Left ventricle myocardium superior (tissue), 1 donor: Measurements from ENCODE around the gene DDX6. TPM values are rescaled to one million over a fixed set of nuclear protein-coding genes. Genes with fewer than 3 reads are reported as not detected.
"Not testable (repeated sequence)": the region's sequence is repeated elsewhere in the genome, so short reads cannot be mapped to it uniquely, and the experiment has no call there.

ENCODE experiments used
- ATAC-seq: fragments of 200-7000 bp; cut with Tn5 transposase; one replicate; pipeline ENCODE4 v1.9.1; 2020; ENCODE audit warnings: mild to moderate bottlenecking, moderate library complexity
- DNase-seq: peaks from one replicate; pipeline ENCODE4 v3.0.0-alpha.2; 2020
- intact Hi-C: fragments of 100-400 bp; cut with micrococcal nuclease; formaldehyde crosslinking; loops from one replicate; pipeline ENCODE4 v1.11.0; 2022
- total RNA-seq: library from RNA; stranded (reverse); fragmentation: NEBNext Ultra II Directional; extraction: Animal tissue kit (Norgen Biotek cat#: 25700); gene quantifications from one replicate; pipeline ENCODE4 v1.2.1, GENCODE V29; 2021
- donor health status: DM: no; HTN: yes; CAD: no; lungs with severe emphysema.

Gene DDX6
- total RNA-seq, 1 donor from 2014 or later = 126 TPM

DNA sequence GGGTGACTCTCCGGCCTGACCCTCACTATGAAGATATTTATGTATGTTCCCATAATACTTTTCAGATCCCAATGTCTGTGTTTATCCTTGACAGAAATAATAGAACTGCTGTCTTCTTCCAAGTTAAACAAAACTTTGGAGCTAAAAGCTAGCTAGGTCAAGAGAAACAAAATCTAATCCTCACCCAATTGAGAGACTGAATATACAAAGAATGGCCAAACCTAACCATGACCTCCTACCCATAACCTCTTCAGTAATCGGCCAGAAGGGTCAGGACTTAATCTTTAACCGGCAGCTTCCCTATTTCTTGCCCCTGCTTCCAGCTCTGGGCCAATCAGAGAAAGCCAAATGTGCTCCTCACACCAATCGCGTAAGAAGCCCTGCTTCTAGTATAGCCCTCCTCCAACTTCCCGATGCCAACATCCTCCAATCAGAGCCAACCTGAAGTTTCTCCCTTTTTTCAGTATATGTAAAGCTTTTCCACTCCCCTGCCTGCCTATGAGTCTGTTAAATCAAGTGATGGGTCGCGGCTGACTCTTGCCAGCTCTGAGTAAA is 1.7 kb upstream of the DDX6 start:
- ATAC-seq (peak; percentile 56), DNase-seq (peak; percentile 38)
- intact Hi-C loops = no loop called here

DNA sequence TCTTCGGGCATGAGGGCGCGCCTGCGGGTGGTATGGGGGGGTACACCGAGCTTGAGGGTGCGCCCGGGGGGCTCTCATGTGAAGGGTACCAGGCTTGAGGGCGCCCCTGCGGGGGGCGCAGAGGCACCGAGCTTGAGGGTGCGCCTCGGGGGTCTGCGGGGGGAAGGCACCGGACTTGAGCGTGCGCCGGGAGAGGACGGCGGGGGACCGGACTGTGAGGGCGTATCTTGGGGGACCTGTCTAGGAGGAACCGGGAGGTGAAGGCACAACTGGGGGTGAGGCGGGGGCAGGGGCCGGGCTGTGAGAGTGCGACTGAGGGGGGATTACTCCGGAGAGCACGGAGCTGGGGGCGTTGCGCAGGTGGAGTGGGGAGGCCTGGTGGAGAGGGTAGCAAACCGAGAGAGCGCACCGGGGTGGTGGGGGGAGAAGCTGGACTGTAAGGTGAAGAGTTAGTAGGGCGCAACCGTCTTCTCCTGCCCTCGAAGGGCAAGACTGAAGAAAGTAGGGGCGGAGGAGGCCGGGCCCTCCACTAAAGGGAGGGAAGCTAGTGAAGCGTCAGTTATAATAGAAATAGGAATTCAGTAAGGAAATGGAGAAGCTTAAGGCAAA is 1.1 kb upstream of the DDX6 start:
- intact Hi-C loops = no loop called here
- ATAC-seq (peak; percentile 2), DNase-seq (no peak)

DNA sequence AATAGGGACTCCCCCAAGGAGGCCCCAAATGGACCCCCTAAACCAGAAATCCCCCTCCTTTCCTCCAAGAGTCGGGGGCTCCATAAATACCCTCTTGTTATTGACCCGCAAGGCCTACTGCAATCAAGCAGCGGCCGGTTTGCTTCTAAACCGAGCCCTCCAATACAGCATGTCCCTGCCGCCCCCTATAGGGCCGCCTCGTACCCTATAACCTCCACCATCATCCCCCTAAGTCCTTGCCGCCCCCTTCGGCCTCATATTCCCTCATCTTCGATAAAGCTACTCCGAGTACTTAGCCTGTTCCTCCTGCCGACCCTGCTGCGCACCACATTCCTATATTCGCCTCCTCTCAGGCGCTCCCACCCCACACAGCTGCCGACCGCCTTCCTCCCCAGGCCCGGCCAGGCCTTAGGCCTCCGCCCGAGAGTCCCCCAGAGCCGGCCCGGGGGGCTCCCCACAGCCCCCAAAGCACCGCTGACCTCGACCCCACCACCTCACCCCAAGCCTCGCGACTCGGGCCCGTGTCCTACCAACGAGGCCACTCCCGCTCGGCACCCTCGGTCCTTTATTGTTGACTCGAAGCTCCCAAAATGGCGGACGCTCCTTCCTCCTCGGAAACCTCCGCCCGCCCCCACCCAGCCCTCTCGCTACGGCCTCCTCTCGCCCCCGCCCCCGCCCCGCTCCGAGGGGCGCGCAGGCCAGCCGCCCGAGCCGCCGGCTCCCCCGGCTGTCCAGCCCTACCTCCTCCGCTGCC is 430 bp downstream of the DDX6 start:
- ATAC-seq (peak; percentile 64), DNase-seq (peak; percentile 67)
- intact Hi-C loops = no loop called here

DNA sequence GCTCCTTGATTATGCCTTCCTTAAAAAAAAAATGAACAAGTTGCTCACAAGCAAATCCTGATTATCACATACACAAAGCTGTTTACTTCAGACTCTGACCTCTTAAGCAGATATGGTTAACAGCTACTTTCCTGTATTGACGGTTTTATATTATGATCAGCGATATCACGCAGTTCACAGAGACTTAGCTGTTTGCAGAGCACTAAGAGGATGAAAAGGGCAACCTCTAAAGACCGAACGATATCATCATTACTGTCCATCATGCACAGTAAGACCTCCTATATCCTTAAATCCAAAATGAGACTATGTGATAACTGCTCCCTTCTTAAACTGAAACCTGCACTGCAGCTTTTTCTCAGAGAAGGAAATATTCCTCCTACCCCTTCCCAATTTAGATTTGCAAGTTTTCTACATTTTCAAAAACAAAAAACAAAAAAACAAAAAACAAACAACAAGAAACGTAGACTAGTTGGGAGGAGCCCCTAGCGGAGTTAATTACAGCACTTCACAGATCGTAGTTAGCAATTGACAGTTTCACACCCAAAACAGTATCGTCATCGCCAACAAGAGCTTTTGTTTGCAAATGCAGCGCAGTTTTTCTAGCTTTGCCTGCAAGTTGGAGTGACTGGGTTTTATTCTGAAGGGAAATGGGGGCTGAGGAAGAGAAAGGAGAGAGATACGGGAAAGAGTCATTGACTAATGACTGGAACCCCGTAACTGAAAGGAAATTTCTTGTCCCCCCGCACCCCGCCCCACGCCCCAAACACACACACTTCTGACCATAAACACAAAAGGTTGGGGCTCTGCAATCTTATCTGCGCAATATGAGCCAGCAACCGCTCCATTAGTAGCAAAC is 1.2 kb downstream of the DDX6 start:
- ATAC-seq (no peak), DNase-seq (no peak)
- intact Hi-C loops = no loop called here

DNA sequence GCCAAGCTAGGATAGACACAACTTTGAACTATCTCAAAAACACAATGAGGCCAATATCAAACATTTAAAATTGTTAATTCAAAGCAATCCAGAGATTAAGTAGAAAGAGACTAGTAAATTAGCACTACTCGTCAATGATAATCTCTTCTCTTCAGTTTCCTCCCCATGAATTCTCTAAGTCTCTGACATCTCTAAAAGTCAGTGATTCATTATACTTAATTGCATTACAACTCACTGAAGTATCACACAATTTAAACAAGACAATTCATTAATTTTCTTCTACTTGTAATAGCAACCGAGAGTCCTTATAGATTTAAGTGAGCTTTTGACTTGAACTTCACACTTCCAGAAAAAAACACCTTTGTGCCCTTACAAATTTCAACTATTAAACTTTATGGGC is 4.3 kb downstream of the DDX6 start:
- intact Hi-C loops = no loop called here
- ATAC-seq (no peak), DNase-seq (no peak)

DNA sequence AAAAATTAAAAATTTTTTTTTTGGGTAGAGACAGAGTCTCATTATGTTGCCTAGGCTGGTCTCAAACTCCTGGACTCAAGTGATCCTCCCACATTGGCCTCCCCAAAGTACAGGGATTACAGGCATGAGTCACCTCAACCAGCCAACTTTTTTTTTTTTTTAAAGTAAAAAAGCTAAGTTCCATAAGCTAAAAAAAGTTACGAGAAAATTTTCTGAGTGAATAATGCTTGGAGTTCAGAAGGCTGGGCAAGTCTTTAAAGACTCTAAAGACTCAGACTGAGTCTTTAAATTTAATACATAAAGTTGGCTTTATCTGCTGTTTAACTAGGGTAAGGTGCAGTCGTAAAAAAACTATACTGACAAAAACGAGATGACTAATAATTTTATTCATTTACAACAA is 5.6 kb downstream of the DDX6 start:
- DNase-seq = no peak
- intact Hi-C loops = no loop called here
- no peak for ATAC-seq

DNA sequence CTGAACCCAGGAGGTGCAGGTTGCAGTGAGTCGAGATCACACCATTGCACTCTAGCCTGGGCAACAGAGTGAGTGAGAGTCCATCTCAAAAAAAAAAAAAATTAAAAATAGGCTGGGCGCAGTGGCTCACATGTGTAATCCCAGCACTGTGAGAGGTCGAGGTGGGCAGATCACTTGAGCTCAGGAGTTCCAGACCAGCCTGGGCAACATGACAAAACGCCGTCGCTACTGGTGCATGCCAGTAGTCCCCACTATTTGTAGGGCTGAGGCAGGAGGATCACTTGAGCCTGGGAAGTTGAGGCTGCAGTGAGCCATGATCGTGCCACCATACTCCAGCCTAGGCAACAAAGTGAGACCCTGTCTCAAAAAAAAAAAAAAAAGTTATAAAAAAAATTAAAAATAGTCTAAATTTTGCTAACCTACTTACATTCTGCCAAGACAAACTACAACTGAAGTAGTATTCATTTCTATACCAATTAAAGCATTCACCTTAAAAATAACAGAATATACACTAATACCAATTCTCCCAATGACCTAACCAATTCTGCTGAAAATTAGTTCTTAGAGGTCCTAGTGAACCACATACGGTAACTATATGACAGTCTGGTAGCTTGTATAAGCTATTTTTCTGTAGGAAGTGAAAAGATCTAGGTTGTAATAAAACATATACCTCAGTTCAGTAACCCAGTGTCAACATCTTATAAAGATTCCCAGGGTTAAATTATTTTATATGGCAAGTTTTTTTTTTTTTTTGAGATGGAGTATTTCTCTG is 7.1 kb downstream of the DDX6 start:
- peak; percentile 72 for DNase-seq
- intact Hi-C loops = no loop called here
- ATAC-seq = peak; percentile 88

DNA sequence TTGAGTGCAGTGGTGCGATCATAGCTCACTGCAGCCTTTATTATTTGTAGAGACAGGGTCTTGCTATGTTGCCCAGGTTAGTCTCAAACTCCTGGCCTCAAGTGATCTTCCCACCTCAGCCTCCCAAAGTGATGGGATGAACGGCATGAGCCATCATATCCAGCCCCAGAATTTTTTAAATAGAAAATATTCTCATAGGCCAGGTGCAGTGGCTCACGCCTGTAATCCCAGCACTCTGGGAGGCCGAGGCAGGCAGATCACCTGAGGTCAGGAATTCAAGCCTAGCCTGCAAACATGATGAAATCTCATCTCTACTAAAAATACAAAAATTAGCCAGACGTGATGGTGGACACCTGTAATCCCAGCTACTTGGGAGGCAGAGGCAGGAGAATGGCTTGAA is 7.6 kb downstream of the DDX6 start:
- DNase-seq, ATAC-seq, intact Hi-C loops: not testable (repeated sequence)

DNA sequence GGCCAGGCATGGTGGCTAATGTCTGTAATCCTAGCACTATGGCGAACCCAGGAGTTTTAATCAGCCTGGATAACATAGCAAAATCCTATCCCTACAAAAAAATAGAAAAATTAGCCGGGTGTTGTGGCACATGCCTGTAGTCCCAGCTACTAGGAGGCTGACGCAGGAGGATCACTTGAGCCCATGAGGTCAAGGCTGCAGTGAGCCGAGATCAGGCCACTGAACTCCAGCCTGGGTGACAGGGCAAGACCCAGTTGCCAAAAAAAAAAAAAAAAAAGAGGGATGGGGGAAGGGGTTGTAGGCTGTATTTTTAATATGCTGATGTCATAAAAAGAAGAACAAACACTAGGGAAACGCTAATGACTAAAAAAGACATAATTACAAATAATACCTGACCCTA is 12.1 kb downstream of the DDX6 start:
- intact Hi-C loops = no loop called here
- ATAC-seq = no peak

DNA sequence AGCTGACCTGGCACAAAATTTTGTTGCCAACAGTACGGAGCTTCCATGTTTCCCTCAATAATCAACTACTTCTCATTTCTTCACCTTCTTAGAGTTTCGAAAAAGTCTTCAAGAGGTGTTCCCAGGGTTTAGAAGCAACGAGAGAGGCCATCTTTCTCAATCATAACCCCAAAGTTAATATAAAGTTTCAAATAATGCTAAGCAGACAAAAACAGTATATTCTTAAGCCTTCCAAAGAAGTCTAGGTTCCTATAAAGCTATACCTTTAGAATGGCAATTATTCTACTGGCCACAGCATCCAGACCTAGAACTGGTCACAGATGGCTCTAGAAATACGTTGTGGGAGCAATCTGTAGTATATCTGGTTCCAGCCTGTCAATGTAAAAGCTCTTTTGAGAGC is 16.9 kb downstream of the DDX6 start:
- no peak for ATAC-seq
- intact Hi-C loops = no loop called here
- no peak for DNase-seq

More for the DNA sequence above, 12.1 kb downstream of the DDX6 start:
- no peak for DNase-seq

DNA sequence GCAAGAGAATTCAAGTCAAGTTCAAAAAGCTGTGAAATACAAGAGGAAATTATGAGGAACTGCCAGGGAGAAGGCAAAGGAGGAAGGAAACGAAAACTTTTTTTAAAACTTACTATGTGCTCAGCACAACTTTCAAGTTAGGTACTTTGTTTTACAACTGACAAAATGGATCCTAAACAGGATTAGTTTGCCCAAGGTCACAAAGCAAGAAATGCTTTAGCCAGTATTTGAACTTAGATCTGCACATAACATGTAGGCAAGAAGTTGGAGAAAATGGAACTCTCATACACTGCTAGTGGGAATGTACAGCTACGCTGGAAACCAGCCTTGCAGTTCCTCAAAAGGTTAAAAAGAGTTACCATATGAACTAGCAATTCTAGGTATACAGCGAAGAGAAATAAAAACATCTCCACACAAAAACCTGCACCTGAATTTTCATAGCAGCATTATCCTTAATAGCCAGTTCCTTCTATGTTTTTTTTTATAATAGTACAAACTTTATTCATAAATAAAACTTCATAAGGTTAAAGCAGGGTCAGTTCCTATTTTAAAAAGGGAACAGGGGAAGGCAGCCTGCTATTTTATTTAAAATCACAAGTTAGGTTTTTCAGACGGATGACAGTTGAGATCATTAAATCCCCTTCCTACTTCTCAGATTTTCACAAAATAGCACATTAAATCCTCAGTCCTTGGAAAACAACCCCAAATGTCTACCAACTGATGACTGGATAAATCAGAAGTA is 19.2 kb downstream of the DDX6 start:
- no peak for ATAC-seq
- intact Hi-C loops = no loop called here
- no peak for DNase-seq

DNA sequence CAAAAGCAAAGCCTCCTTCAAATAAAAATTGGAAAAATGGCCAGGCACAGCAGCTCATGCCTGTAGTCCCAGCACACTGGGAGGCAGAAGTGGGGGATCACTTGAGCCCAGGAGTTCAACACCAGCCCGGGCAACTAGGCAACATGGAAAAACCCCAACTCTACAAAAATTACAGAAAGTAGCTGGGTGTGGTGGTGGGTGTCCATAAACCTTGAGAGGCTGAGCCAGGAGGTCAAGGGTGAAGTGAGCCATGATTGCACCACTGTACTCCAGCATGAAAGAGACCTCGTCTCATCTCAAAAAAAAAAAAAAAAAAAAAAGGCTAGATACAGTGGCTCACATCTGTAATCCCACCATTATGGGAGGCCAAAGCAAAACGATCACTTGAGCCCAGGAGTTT is 22.3 kb downstream of the DDX6 start:
- no peak for ATAC-seq
- no peak for DNase-seq
- intact Hi-C loops = no loop called here

DNA sequence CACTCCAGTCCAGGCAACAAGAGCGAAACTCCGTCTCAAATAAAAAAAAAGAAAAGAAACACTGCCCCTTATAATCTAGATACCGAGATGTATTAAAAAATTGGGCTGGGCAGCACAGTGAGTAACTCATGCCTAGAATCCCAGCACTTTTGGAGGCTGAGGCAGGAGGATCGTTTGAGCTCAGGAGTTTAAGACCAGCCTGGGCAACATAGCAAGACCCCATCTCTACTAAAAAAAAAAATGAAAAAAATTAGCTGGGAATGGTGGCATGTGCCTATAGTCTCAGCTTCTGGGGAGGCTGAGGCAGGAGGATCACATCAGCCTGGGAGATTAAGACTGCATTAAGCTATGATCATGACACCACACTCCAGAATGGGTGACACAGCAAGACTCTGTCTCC is 24.9 kb downstream of the DDX6 start:
- ATAC-seq = no peak
- intact Hi-C loops = no loop called here
- no peak for DNase-seq

DNA sequence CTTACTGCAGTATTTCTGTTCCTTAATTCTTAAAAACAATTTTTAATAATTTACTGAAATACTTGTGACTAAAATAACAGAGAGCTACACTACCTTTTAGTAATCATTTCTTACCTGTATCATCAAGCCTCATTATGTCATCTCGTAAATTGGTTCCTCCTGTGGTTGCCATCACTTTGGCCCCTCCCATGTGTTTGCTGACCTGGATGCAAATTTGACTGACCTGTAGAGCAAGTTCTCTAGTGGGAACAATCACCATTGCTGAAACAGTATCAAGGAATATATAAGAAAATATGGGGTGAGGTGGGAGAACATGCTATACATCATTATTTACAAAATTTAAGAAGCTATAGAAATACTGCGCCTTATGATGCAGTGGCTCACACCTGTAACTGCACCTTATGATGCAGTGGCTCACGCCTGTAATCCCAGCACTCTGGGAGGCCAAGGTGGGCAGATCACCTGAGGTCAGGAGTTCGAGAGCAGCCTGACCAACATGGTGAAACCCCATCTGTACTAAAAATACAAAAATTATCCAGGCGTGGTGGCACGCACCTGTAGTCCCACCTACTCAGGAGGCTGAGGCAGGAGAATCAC is 25.8 kb downstream of the DDX6 start:
- DNase-seq, ATAC-seq, intact Hi-C loops: not testable (repeated sequence)

DNA sequence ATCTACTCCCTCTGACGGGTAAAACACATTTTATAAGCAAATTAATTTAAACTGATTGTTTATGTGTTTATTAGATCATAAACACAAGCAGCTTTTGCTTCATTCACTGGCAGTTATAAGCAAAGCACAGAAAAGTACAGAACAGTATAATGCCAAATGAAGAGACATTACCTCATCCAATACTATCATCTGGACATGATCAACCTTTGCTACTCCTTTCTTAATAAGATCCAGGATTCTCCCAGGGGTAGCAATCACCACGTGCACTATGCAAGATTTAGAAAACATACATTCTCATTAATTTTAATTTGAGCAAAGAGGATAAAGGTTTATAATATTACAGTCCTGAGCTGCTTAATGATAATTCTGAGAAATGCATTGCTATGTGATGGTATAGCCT is 27.9 kb downstream of the DDX6 start:
- intact Hi-C loops = no loop called here
- ATAC-seq (no peak), DNase-seq (no peak)

DNA sequence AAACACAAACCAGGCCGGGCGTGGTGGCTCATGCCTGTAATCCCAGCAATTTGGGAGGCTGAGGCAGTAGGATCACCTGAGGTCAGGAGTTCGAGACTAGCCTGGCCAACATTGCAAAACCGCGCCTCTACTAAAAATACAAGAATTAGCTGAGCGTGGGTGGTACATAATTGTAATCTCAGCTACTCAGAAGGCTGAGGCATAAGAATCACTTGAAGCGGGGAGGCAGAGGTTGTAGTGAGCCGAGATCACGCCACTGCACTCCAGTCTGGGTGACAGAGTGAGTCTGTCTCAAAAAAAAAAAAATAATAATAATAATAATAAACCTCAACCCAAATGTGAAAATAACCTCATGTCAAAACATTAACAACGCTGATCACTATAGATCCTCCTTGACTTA is 29.0 kb downstream of the DDX6 start:
- DNase-seq, intact Hi-C loops, ATAC-seq: not testable (repeated sequence)

DNA sequence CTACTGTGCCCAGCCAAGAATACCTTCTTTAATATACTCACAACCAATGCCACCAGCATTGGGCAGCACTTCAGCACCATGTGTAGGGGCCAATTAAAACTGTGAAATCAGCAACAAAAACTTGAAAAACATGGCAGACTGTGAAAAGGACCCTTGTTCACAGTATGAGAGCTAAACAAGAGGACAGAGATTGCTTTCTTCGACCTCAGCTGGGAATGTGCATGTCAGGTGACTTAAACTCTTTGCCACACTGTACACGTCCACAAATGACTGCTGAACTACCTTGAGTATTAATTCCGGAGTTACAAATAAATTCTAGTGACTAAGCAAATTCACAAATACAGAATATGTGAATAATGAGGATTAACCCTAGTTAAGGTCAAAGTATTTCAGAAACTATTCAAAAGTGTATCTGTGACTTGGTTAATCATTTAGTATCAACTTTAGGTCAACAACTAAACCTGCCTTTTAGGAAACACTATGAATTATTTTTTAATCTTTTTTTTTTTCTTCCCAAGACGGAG is 33.0 kb downstream of the DDX6 start:
- DNase-seq (no peak), ATAC-seq (no peak)
- intact Hi-C loops = no loop called here

DNA sequence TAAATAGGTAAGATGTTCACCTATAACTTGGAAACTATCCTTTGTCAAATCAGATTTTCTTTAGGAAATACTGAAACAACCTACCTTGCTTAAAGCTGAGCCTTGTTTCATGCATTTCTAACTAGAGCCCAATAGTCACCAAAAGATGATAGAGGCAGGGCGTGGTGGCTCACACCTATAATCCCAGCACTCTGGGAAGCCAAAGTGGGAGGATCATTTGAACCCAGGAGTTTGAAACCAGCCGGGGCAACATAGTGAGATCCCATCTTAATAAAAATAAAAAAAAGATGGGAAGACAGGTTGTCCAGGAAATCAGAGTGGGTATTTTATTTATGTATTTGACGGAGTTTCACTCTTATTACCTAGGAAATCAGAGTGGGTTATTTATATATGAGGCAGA is 38.3 kb downstream of the DDX6 start:
- intact Hi-C loops = no loop called here
- ATAC-seq (no peak), DNase-seq (no peak)
